B cell (primary cell): ENCODE measurements around the gene HS3ST6. TPM values are rescaled to one million over a fixed set of nuclear protein-coding genes. Genes with fewer than 3 reads are reported as not detected.

ENCODE experiments used
- ATAC-seq: fragments of 200-7000 bp; cut with Tn5 transposase; one replicate; pipeline ENCODE4 v1.10.0; 2021; ENCODE audit warnings: low read depth, mild to moderate bottlenecking, moderate number of reproducible peaks, moderate library complexity
- CTCF ChIA-PET: fragments of 350-600 bp; sonication (Branson Sonifier 250); formaldehyde crosslinking; loops from one replicate; lab custom pipeline; 2021; ENCODE audit warnings: antibody characterized with exemption, inconsistent platforms; lab: Charles Lee
- POLR2A ChIA-PET: fragments of 350-600 bp; sonication (Branson Sonifier 250); formaldehyde crosslinking; loops from one replicate; lab custom pipeline; 2021; ENCODE audit warnings: antibody characterized with exemption; lab: Charles Lee
- DNase-seq: peaks from one replicate; pipeline ENCODE4 v3.0.0; 2013
- H2AFZ ChIP-seq: 2 replicates; pipeline ENCODE4 v1.6.1; 2012; ENCODE audit warnings: mild to moderate bottlenecking, low read depth, low read length; ENCODE audit not compliant: insufficient read depth, poor library complexity, severe bottlenecking
- H3K27ac ChIP-seq, 2 donors: 1 replicate in 1 of 2; 2 replicates in 1 of 2; pipeline ENCODE4 v1.5.1; 2012 to 2013; ENCODE audit warnings: low read length in 2 of 2, mild to moderate bottlenecking in 2 of 2, moderate library complexity in 1 of 2
- H3K27me3 ChIP-seq, 4 experiments: fragments of 200-600 bp in 1 of 4; sonication (generic) in 1 of 4; replicated peaks in 1 of 4; 1 replicate in 2 of 4; 2 replicates in 2 of 4; pipeline versions ENCODE4 v1.6.1 to v1.7.0; 2013 to 2016; ENCODE audit warnings: low read length in 3 of 4, mild to moderate bottlenecking in 2 of 4, mixed read lengths in 1 of 4, moderate library complexity in 1 of 4; ENCODE audit not compliant: insufficient read depth in 4 of 4, control insufficient read depth in 3 of 4; ENCODE audit errors: control extremely low read depth in 1 of 4
- H3K36me3 ChIP-seq, 2 experiments: replicated peaks in 1 of 2; 1 replicate in 1 of 2; 2 replicates in 1 of 2; pipeline versions ENCODE4 v1.6.1 to v1.7.1; 2013; ENCODE audit warnings: low read length in 1 of 2; ENCODE audit not compliant: insufficient read depth in 2 of 2, control insufficient read depth in 1 of 2; ENCODE audit errors: control extremely low read depth in 1 of 2, extremely low read depth in 1 of 2
- H3K4me1 ChIP-seq, 2 donors: fragments of 200-600 bp in 1 of 2; sonication (generic) in 1 of 2; 1 replicate in 1 of 2; 2 replicates in 1 of 2; pipeline versions ENCODE4 v1.5.1 to v1.6.1; 2013 to 2017; ENCODE audit warnings: low read length in 2 of 2; ENCODE audit not compliant: control insufficient read depth in 2 of 2, insufficient read depth in 2 of 2
- H3K4me2 ChIP-seq: replicated peaks from 2 replicates; pipeline ENCODE3; 2012; ENCODE audit warnings: mild to moderate bottlenecking, low read depth, low read length; ENCODE audit not compliant: poor library complexity, severe bottlenecking
- H3K4me3 ChIP-seq, 5 experiments: fragments of 200-600 bp in 1 of 5; sonication (generic) in 1 of 5; 1 replicate in 3 of 5; 2 replicates in 2 of 5; pipeline versions ENCODE4 v1.5.1 to v1.7.0; 2011 to 2016; ENCODE audit warnings: low read length in 4 of 5, mild to moderate bottlenecking in 4 of 5, low read depth in 2 of 5, control low read depth in 1 of 5, moderate library complexity in 1 of 5; ENCODE audit not compliant: insufficient read depth in 1 of 5; ENCODE audit errors: control extremely low read depth in 1 of 5, extremely low read depth in 1 of 5
- H3K79me2 ChIP-seq: fragments of 200-600 bp; sonication (generic); one replicate; pipeline ENCODE4 v1.6.0; 2016; ENCODE audit warnings: low read length; ENCODE audit not compliant: control insufficient read depth, insufficient read depth
- H3K9ac ChIP-seq: fragments of 200-600 bp; sonication (generic); 2 replicates; pipeline ENCODE4 v1.6.1; 2017; ENCODE audit warnings: mild to moderate bottlenecking, low read length, moderate library complexity
- H3K9me3 ChIP-seq, 3 donors: one replicate each; pipeline versions ENCODE4 v1.6.1 to v1.7.1; 2013; ENCODE audit warnings: low read length in 2 of 3; ENCODE audit not compliant: control insufficient read depth in 2 of 3, insufficient read depth in 1 of 3; ENCODE audit errors: control extremely low read depth in 1 of 3
- H4K20me1 ChIP-seq: 2 replicates; pipeline ENCODE4 v1.6.0; 2012; ENCODE audit warnings: mild to moderate bottlenecking, low read length; ENCODE audit not compliant: insufficient read depth, control insufficient read depth, poor library complexity, severe bottlenecking
- H3K27ac Mint-ChIP-seq: one replicate; pipeline ENCODE4 v1.8.0; 2021; ENCODE audit warnings: mixed read lengths
- H3K27me3 Mint-ChIP-seq: one replicate; pipeline ENCODE4 v1.8.0; 2021; ENCODE audit warnings: mixed read lengths
- H3K4me1 Mint-ChIP-seq: one replicate; pipeline ENCODE4 v1.8.0; 2021; ENCODE audit warnings: mixed read lengths
- H3K4me3 Mint-ChIP-seq: one replicate; pipeline ENCODE4 v1.8.0; 2021; ENCODE audit warnings: mixed read lengths
- H3K9me3 Mint-ChIP-seq: one replicate; pipeline ENCODE4 v1.8.0; 2022; ENCODE audit warnings: mixed read lengths; ENCODE audit not compliant: insufficient read depth
- CTCF ChIP-seq: fragments of 200-600 bp; IDR thresholded peaks from one replicate; pipeline ENCODE4 v1.8.0; 2022; ENCODE audit warnings: antibody characterized with exemption, mild to moderate bottlenecking
- EZH2 ChIP-seq: IDR thresholded peaks from 2 replicates; pipeline ENCODE4 v1.6.1; 2012; ENCODE audit warnings: borderline replicate concordance, low read depth, mild to moderate bottlenecking, moderate library complexity, low read length; ENCODE audit not compliant: insufficient read depth, poor library complexity, severe bottlenecking
- WGBS: methylation state at CpG from one replicate; pipeline ENCODE4 v1.1.5; 2013; ENCODE audit warnings: missing lambda C conversion rate; ENCODE audit not compliant: insufficient coverage; 5-methylcytosine and 5-hydroxymethylcytosine counted together
- intact Hi-C: fragments of 100-400 bp; cut with micrococcal nuclease; formaldehyde crosslinking; loops from one replicate; pipeline ENCODE4 v1.10.0; 2022
- polyA plus RNA-seq: library from polyadenylated mRNA; depleted of rRNA; stranded (reverse); fragments of >200 nt; gene quantifications from 2 replicates; pipeline ENCODE4 v1.2.3, GENCODE V29; 2012
- total RNA-seq, 2 donors: library from RNA; stranded (reverse); fragments of 120-200 nt in 1 of 2; gene quantifications; 1 replicate in 1 of 2; 2 replicates in 1 of 2; pipeline versions ENCODE4 v1.2.3 to v1.2.4, GENCODE V29; 2013 to 2022

HS3ST6 gene
- total and polyA plus RNA-seq, 2 donors (not counting 1 experiment from before 2014, with no cell fraction given), result not detected

- Histone ChIP-seq H3K27ac (peak overlapping the region; percentile 18 to 43), H2AFZ (no peak overlapping the region), H4K20me1 (peaks cover 23% of the 10 kb centered on the region), H3K4me2 (peak overlapping the region; percentile 83), H3K9ac (peak overlapping the region; percentile 88), H3K9me3 (no peaks in the 10 kb centered on the region), H3K4me1 (peaks cover 31 to 55% of the 10 kb centered on the region in 2 donors), H3K36me3 (peaks cover 0 to 29% of the 10 kb centered on the region in 2 experiments), H3K27me3 (no peaks in the 10 kb centered on the region), H3K4me3 (peak overlapping the region in 1 of 5 experiments; percentile 86), H3K79me2 (peaks cover 35% of the 10 kb centered on the region)
- no peak for ATAC-seq
- Mint-ChIP-seq H3K9me3 (no peaks in the 10 kb centered on the region), H3K4me3 (peak overlapping the region; percentile 89), H3K27me3 (peaks cover 3% of the 10 kb centered on the region), H3K27ac (peak overlapping the region; percentile 89), H3K4me1 (peaks cover 46% of the 10 kb centered on the region)
- intact Hi-C loops, result no loop called here
- peak; percentile 53 for DNase-seq
- no peak for TF ChIP-seq CTCF
- TF ChIP-seq EZH2, result no peak
- ChIA-PET CTCF (interaction anchor here (1.4 to 2.2 kb wide), 2 partner anchors 180 to 192 kb away, joined by 4 to 5 read pairs; no protein-coding TSS in a partner anchor), POLR2A (interaction anchor here (0.6 to 2.5 kb wide), 5 partner anchors 11 to 528 kb away, joined by 3 to 10 read pairs (median 3); partner anchors contain the start of genes MSRB1, TBL3 and TRAF7)
- 49% methylated on average over 19 of the region's 20 CpGs for WGBS
These were observed 42.7 kb upstream of the HS3ST6 start for GRCh38 chr16:1960665-1961630.
